Fibroblast of villous mesenchyme (primary cell): Measurements from ENCODE around the gene RAPGEF1. TPM values are rescaled to one million over a fixed set of nuclear protein-coding genes. Genes with fewer than 3 reads are reported as not detected.

Experiments
- DNase-seq: peaks from one replicate; pipeline ENCODE4 v3.0.0-alpha.2; 2010; ENCODE audit warnings: low read depth
- H3K4me3 ChIP-seq: 2 replicates; pipeline ENCODE4 v1.5.1; 2011; ENCODE audit warnings: low read depth, mild to moderate bottlenecking, low read length
- CTCF ChIP-seq: IDR thresholded peaks from 2 replicates; pipeline ENCODE4 v1.5.1; 2012; ENCODE audit warnings: low read depth, mild to moderate bottlenecking, low read length; ENCODE audit not compliant: insufficient read depth
- total RNA-seq: library from RNA; depleted of rRNA; stranded (reverse); fragments of >200 nt; gene quantifications from 2 replicates; pipeline ENCODE4 v1.2.3, GENCODE V29; 2012

RAPGEF1 gene
- total RNA-seq, 1 donor: 22.9 TPM

- peak; percentile 73 for DNase-seq
- no peak for TF ChIP-seq CTCF
- H3K4me3 ChIP-seq: no peak overlapping the region
Measured at GRCh38 chr9:131732061-131732526, 7.8 kb downstream of the RAPGEF1 start.

- H3K4me3 ChIP-seq: no peak overlapping the region
- DNase-seq: no peak
- TF ChIP-seq CTCF: no peak
Measured at GRCh38 chr9:131731644-131732043, 8.2 kb downstream of the RAPGEF1 start.

GRCh38 chr9:131731237-131731636, 8.6 kb downstream of the RAPGEF1 start:
- H3K4me3 ChIP-seq: no peak overlapping the region
- TF ChIP-seq CTCF: no peak
- no peak for DNase-seq

- TF ChIP-seq CTCF: no peak
- H3K4me3 ChIP-seq: no peak overlapping the region
- no peak for DNase-seq
Measured at GRCh38 chr9:131728961-131729360, 10.9 kb downstream of the RAPGEF1 start.

- DNase-seq: no peak
- TF ChIP-seq CTCF: no peak
- H3K4me3 ChIP-seq: no peak overlapping the region
Measured at GRCh38 chr9:131728546-131728910, 11.3 kb downstream of the RAPGEF1 start.

- DNase-seq: no peak
- no peak for TF ChIP-seq CTCF
- H3K4me3 ChIP-seq: no peak overlapping the region
Measured at GRCh38 chr9:131727795-131728545, 11.9 kb downstream of the RAPGEF1 start.
